Measurements from ENCODE around the gene HS3ST5.

GRCh38 chr6:114181664-114182063 lies 161.2 kb downstream of the HS3ST5 start:
- TF ChIP-seq, protein P1, sequence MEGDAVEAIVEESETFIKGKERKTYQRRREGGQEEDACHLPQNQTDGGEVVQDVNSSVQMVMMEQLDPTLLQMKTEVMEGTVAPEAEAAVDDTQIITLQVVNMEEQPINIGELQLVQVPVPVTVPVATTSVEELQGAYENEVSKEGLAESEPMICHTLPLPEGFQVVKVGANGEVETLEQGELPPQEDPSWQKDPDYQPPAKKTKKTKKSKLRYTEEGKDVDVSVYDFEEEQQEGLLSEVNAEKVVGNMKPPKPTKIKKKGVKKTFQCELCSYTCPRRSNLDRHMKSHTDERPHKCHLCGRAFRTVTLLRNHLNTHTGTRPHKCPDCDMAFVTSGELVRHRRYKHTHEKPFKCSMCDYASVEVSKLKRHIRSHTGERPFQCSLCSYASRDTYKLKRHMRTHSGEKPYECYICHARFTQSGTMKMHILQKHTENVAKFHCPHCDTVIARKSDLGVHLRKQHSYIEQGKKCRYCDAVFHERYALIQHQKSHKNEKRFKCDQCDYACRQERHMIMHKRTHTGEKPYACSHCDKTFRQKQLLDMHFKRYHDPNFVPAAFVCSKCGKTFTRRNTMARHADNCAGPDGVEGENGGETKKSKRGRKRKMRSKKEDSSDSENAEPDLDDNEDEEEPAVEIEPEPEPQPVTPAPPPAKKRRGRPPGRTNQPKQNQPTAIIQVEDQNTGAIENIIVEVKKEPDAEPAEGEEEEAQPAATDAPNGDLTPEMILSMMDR (IDR thresholded peaks at IDR 0.05) = no peak
- no peak for TF ChIP-seq EP300 (IDR thresholded peaks at IDR 0.05)
- no peak for TF ChIP-seq POLR2A (IDR thresholded peaks at IDR 0.05)
- no peak for TF ChIP-seq POLR2AphosphoS5 (IDR thresholded peaks at IDR 0.05)

Data from suprapubic skin (tissue), 4 donors.